GM19397 (cell line): ENCODE data around the gene TIMM17B.
A peak's percentile ranks its signal among the peaks of the same experiment; 100 is the strongest.
"Not testable (repeated sequence)": the region's sequence is repeated elsewhere in the genome, so short reads cannot be mapped to it uniquely, and the experiment has no call there.

Experiments used
- ATAC-seq: cut with Tn5 transposase; IDR thresholded peaks from one replicate; pipeline ENCODE4 v1.9.1; 2021; ENCODE audit warnings: mild to moderate bottlenecking, moderate library complexity; ENCODE audit not compliant: unreplicated experiment

TIMM17B gene

DNA sequence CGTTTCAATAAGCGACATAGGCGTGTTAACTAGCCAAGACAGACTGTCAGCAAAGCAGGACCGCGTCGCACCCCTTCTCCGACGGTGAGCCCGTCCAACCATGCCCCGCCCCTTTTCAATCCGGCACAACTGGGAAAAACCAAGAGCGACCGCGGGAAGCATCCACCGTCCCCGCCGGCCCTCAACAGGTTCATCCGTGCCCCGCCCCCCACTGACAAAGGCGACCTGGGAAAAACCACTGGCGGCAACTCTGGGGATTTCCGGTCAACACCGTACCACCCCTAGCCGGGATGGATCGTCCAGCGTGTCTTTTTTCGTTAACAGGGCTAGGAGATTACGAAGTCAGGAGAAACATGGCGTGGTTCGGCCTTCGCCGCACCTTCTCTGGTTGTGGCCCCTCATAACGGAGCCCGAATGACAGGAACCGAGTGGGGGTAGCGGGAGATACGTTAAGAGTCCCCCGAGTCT, 377 bp downstream of the TIMM17B start:
- peak; percentile 9 for ATAC-seq

DNA sequence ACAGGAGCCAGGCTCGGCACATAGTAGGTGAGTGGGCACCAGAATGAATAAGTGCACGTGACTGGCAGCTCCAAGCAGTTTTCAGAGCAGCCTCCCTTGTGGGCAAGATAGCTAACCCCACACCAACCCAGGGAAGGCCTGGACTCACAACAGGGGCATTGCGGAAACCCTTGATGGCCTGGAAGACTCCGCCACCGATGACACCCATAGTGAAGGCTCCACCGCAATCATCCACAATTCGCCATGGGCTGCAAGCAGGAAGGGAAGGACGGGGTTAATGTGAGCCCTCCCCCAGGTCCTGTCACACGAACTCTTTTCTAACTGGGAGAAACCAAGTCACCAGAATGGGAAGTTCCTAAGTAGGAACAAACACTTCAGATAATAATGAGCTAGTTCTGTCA, 957 bp downstream of the TIMM17B start:
- no peak for ATAC-seq

- ATAC-seq = no peak
Measured at GRCh38 chrX:48894891-48895290, 2.7 kb downstream of the TIMM17B start.

GRCh38 chrX:48893556-48894348, 3.8 kb downstream of the TIMM17B start:
- no peak for ATAC-seq

- no peak for ATAC-seq
Measured at GRCh38 chrX:48892896-48893295, 4.7 kb downstream of the TIMM17B start.

GRCh38 chrX:48891402-48892288, 5.9 kb downstream of the TIMM17B start:
- peak; percentile 90 for ATAC-seq

DNA sequence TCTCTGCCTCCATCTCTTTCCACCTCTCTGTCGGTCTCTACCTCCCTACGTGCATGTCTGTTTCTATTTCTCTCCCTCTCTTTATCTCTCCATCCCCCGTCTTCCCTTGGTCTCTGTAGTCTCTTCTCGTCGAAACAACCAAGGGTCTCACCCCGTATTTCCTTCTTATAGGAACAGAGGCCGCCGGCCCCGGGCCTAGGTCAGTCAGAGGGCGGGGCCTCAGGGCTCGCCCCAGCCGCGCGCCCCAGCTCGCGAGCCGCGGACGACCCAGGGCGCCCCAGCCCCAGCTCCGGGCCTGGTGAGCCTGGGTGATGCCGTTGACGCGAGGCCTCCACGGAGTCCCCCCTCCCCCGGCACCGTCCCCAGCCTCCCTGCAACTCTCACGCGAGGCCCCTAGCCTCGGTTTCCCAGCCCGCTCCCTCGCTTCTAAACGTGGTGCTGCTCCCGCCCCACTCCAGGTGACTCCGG, 6.6 kb downstream of the TIMM17B start:
- ATAC-seq = peak; percentile 32

DNA sequence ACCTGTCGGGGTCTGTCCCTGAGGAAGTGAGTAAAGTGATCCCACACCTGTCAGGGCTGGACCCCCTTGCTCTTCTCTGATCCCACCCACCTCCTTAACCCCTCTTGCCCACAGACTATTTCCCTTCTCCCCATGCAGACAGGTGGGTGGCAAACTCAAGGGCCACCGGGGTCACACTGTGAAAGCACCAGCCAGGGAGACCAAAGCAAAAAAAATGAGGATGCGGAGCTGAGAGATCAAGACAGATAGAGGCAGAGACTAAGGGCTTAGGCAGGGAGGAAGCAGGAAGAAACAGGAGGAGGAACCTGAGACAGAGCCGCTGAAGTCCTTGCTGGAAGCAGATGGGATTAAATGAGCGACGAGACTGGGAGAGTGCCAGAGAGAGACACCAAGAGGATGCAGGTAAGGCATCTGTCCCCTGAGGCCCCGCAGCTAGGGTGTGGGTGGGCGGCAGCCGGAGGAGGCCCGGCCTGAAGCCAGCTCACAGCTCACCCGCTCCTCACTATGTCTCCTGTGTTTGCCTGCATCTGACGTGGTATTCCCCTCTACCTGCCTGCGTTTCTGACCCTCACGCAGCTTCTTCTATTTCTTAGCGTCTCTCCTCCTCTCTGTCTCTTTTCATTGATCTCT, 7.2 kb downstream of the TIMM17B start:
- no peak for ATAC-seq

DNA sequence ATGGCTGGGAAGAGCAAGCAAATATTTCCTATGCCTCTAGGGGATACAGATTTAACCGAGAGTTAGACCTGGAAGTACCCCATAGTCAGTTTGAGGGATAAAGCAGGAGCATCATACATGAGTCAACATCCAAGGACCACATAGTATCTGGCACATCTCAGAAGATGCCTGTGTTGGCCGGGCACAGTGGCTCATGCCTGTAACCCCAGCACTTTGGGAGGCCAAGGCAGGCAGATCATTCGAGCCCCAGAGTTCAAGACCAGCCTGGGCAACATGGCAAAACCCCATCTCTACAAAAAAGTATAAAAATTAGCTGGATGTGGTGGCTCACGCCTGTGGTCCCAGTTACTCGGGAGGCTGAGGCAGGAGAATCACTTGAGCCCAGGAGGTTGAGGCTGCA, 11.0 kb downstream of the TIMM17B start:
- not testable (repeated sequence) for ATAC-seq

DNA sequence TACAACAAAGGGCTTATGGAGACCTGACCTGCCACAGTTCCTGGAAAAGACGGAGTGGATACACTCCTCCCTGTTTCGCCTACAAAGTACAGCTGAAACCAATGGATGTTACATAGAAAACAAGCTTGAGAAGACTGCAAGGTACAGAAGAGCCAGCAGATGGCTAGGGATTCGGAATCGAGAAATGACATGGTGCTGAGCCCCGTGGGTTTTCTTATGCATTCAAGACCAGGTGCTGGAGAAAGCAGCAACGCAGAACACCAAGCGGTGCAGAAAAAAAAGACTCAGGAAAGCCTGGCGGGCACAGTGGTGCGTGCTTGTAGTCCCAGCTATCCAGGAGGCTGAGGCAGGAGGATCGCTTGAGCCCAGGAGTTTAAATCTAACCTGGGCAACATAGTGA, 13.8 kb downstream of the TIMM17B start:
- no peak for ATAC-seq

GRCh38 chrX:48876944-48877343, 20.6 kb downstream of the TIMM17B start:
- not testable (repeated sequence) for ATAC-seq

GRCh38 chrX:48872017-48872416, 25.6 kb downstream of the TIMM17B start:
- not testable (repeated sequence) for ATAC-seq

DNA sequence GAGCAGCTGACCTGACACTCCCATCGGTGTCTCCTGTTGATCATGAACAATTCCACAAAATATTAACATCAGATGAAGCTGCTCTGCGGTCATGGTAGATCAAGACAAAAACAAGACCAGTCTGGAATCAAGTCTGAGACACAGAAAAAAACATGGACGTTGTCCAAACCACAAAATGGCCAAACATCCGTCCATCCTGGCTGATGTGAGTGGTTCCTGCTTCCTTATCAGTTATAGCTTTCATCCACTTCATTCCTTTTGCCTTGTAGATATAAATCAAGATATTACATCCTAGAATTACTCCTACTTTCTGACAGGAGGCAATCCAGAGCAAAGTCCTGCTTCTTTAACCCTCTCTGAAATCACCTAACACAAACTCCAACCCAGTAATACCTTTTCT, 33.4 kb downstream of the TIMM17B start:
- no peak for ATAC-seq

GRCh38 chrX:48854898-48855297, 42.7 kb downstream of the TIMM17B start:
- ATAC-seq = no peak

- not testable (repeated sequence) for ATAC-seq
Measured at GRCh38 chrX:48854121-48854804, 43.3 kb downstream of the TIMM17B start.

- not testable (repeated sequence) for ATAC-seq
Measured at GRCh38 chrX:48853494-48853893, 44.1 kb downstream of the TIMM17B start.

DNA sequence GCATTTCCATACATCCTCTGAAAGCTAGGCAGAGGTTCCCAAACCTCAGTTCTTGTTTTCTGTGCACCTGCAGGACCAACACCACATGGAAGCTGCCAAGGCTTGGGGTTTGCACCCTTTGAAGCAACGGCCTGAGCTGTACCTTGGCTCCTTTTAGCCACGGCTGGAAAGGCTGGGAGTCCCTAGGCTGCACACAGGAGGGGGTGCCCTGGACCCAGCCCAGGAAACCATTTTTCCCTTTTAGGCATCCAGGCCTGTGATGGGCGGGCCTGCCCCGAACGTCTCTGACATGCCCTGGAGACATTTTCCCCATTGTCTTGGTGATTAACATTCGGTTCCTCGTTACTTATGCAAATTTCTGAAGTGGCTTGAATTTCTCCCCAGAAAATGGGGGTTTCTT, 44.7 kb downstream of the TIMM17B start:
- no peak for ATAC-seq

GRCh38 chrX:48848847-48849246, 48.7 kb downstream of the TIMM17B start:
- no peak for ATAC-seq
